GM18526 (cell line): ENCODE measurements around the gene BLVRA.

ENCODE experiments used
- POLR2A ChIP-seq: IDR thresholded peaks from 3 replicates; pipeline ENCODE4 v1.6.1; 2011; ENCODE audit not compliant: insufficient read length; ENCODE audit errors: extremely low read depth

Gene BLVRA

DNA sequence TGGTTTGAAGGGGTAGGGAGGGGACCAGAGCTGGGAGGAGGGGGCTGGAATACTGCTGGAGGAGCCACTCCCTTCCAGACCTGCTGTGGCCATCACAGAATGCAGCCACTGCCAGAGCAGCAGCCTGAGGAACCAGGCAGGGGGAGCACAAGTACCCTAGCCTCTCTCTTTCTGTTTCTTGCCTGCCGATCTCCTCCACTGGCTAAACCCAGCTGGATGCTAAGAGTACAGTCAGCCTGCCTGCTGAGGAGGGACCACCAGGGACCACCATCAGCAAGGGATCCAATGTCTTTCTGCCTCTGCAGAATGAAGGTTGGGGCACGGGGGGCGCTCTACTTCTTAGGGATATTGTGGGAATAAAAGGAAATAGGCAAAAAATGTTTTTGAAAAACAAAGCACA lies 4.7 kb downstream of the BLVRA start:
- TF ChIP-seq POLR2A = no peak

- TF ChIP-seq POLR2A = no peak
Observed at GRCh38 chr7:43764039-43764761, 5.7 kb downstream of the BLVRA start.

DNA sequence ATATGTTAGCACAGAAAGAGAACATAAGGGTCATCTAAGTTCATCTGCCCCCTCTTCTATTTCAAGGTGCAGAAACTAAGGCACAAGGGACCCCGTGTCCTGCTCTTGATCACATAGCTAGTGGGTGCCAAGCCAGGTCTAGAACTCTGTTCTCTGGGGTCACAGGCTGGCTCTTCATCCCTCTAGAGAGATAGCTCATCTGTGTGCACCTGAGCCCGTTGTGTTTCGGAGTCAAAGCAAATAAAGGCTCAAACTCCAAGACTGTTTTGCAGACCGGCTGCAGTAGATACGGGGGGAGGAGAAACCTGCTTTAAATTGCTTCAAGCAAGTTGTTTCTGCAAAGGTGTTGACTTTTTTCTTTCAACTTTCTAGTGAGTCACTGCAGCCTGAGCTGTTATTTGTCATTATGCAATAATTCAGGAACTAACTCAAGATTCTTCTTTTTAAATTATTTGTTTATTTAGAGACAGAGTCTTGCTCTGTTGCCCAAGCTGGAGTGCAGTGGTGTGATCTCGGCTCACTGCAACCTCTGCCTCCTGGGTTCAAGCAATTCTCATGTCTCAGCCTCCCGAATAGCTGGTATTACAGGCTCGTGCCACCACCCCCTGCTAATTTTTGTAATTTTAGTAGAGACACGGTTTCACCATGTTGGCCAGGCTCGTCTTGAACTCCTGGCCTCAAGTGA lies 6.5 kb downstream of the BLVRA start:
- no peak for TF ChIP-seq POLR2A

- no peak for TF ChIP-seq POLR2A
Observed at GRCh38 chr7:43766564-43766963, 8.1 kb downstream of the BLVRA start.

- TF ChIP-seq POLR2A = no peak
Observed at GRCh38 chr7:43767311-43767710, 8.8 kb downstream of the BLVRA start.

DNA sequence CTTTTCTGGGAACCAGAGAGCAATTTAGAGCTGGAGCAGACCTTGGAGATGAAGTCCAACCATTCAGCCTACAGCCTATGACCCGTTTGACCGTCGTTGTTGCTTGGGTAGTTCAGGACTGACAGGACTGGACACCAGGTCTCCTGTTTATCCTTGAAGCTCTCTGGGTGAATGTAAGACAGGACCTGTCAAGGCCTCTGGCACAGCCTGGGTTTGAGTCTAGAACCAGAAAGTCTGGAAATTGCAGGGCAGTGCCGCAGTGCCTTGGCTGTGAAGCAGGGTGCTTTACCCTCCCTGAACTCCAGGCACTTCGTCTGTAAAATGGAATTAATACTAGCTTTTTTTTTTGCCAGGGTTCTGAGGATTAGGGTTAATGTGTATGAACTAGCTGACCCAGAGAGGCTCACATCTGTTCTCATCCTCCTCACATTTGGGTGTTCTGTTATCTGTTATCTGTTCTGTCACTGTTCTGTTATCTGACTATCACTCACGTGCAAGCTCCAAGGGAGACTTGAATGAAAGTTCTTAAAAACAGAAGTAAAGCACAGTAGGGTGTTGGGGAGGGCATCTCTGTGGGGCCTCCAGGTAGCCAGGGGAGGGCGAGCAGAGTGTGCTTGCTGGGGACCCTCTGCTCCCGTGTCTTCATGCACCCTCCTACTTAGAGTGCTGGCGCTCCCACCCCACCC lies 9.9 kb downstream of the BLVRA start:
- TF ChIP-seq POLR2A = no peak

DNA sequence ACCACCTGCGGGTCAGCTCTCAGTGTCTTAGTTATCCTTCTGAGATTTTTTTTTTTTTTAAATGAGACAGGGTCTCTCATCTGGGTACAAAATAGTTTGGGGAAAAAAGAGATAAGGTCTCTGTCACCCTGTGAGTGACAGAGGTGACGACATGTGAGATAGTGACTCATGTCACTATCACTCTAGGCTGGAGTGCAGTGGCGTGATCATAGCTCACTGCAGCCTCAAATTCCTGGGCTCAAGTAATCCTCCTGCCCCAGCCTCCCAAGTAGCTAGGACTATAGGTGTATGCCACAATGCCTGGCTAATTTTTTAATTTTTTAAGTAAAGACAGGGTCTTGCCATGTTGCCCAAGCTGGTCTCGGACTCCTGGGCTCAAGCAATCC lies 10.4 kb downstream of the BLVRA start:
- TF ChIP-seq POLR2A = no peak

GRCh38 chr7:43769281-43769680 lies 10.8 kb downstream of the BLVRA start:
- TF ChIP-seq POLR2A = no peak

DNA sequence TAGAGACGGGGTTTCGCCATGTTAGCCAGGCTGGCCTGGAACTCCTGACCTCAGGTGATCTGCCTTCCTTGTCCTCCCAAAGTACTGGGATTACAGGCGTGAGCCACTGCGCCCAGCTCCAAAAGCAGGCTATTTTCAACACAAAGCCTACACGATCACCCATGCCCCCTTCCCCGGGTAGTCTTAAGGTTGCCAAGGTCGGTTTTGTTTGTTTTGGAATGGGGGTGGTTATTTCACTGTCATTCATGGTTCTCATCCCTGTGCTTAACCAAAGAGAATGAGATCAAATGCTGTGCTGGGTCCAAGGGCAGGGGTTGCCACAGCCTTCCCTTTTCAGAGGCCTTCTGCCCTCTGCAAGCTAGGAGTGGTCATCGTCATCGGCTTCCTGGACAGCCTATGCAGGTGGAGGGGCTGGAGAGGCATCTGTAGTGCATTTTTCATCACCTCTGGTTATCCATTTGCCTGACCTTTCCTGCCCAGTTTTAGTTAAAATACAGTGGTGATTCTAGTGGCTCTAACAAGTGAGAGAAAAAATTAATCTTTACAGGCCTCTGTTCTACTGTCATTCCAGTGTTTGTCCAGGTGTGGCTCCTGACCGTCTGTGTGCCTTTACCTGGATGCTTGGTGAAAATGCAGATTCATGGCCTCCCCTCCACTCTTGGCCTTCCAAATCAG lies 11.4 kb downstream of the BLVRA start:
- TF ChIP-seq POLR2A = no peak

GRCh38 chr7:43771128-43771527 lies 12.6 kb downstream of the BLVRA start:
- no peak for TF ChIP-seq POLR2A

DNA sequence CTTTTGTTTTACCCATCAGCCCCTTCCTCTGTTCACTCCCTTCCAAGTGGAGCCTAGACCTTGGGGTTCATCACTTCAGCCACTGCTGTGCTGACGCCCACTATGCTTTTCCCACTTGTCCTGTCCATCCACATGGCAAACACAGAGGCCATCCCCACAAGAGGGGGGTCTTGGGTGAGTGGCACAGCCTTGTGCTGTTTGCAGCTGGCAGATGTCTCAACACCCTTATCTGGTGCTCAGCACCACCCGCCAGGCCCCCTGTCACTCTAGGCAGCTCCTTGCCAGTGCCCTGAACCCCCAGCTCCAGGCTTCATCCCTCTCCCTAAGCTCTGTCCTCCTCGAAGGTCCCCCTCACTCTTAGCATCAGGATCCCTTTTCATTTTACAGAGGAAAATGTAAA lies 13.1 kb downstream of the BLVRA start:
- no peak for TF ChIP-seq POLR2A

- TF ChIP-seq POLR2A = no peak
Observed at GRCh38 chr7:43779045-43779812, 20.7 kb downstream of the BLVRA start.

DNA sequence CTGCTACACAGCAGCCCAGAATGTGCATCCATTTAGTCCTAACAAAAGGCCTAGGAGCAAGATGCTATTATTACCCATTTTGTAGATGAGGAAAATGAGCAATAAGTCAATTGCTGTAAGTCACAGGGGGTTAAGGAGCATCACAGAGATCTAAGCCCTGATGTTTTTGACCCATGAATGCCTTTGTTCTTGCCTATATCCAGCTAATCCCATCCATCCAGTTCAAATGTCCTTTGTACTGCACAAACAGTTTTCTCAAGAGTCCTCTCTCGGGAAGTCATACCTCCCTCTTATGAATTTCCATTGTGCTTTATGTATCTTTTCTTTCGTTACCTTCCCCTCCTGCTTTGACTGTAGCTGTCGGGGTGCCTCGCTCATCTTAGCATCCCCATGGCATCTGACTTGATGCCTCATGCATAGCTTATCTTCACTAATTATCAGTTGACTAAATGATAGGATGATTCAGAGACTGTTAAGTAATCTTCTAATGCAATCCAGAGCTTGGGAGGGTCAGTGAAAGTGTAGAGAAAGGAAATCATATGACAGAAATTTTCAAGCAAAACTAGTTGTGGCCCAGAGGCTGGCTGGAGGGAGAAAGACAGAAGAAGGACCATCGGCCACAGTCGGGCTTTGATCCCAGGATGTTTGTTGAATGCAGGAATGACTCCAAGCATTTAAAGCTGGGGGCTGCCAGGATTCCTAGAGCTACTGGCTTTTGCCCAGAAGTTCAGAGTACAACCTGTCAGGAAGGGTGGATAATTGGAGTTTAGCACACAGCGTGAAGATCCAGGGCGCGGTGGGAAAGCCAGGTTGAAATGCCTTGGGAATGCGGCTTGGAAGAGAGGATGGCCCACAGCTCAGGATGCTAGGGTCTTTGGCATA lies 23.5 kb downstream of the BLVRA start:
- TF ChIP-seq POLR2A = no peak
